Muscle of back (tissue), 13 donors: Measurements from ENCODE around the gene ARHGEF9. TPM values are rescaled to one million over a fixed set of nuclear protein-coding genes. Genes with fewer than 3 reads are reported as not detected.
"Not testable (repeated sequence)": the region's sequence is repeated elsewhere in the genome, so short reads cannot be mapped to it uniquely, and the experiment has no call there.

Experiments used
- DNase-seq, 3 donors: peaks; one replicate each; pipeline versions ENCODE4 v3.0.0 to v3.0.0-alpha.2; 2013
- long read RNA-seq, 9 donors: transcript quantifications; one replicate each; lab custom pipeline, GENCODE V29; 2026
- polyA plus RNA-seq, 10 donors: library from polyadenylated mRNA; unstranded; fragments of 120-200 nt; gene quantifications; one replicate each; pipeline ENCODE4 v1.2.1, GENCODE V29; 2013; ENCODE audit not compliant: insufficient read length in 10 of 10

The ARHGEF9 gene
- 10 to 100 TPM; 20.2 to 27.5 (median 24.1) TPM for polyA plus RNA-seq
- long read RNA-seq, donor 1, full-length matches to known transcripts: 5 of 5 reads
- long read RNA-seq, donor 1, partial matches to known transcripts: 0 of 5 reads
- long read RNA-seq, donor 1, other reads (novel, unspliced or antisense): 0 of 5 reads
- long read RNA-seq, donor 2, partial matches to known transcripts: 0 of 3 reads
- long read RNA-seq, donor 2, other reads (novel, unspliced or antisense): 0 of 3 reads
- long read RNA-seq, donor 3: 0 reads
- long read RNA-seq, donor 4, partial matches to known transcripts: 0 of 1 reads
- long read RNA-seq, donor 4, other reads (novel, unspliced or antisense): 0 of 1 reads
- long read RNA-seq, donor 5, partial matches to known transcripts: 0 of 2 reads
- long read RNA-seq, donor 5, other reads (novel, unspliced or antisense): 0 of 2 reads
- long read RNA-seq, donor 6, partial matches to known transcripts: 0 of 2 reads
- long read RNA-seq, donor 6, other reads (novel, unspliced or antisense): 0 of 2 reads
- long read RNA-seq, donor 7, full-length matches to known transcripts: 1 of 18 reads
- long read RNA-seq, donor 7, partial matches to known transcripts: 17 of 18 reads
- long read RNA-seq, donor 7, other reads (novel, unspliced or antisense): 0 of 18 reads
- long read RNA-seq, donor 8: 0 reads
- long read RNA-seq, donor 9: 0 reads

- peak; percentile 27 to 85 (median 55) for DNase-seq
Measured at GRCh38 chrX:63784902-63785707, at the start of gene ARHGEF9. TSS of gene ARHGEF9 (minus strand) at chrX:63785214. CDS start at chrX:63785145, 69 bp downstream.

GRCh38 chrX:63825446-63825845 is 40.4 kb upstream of the ARHGEF9 start:
- not testable (repeated sequence) for DNase-seq

- no peak for DNase-seq
Measured at GRCh38 chrX:63818156-63818555, 33.1 kb upstream of the ARHGEF9 start.

- DNase-seq: no peak
Measured at GRCh38 chrX:63817696-63818095, 32.7 kb upstream of the ARHGEF9 start.

GRCh38 chrX:63812823-63813222 is 27.8 kb upstream of the ARHGEF9 start:
- no peak for DNase-seq

- no peak for DNase-seq
Measured at GRCh38 chrX:63810746-63811145, 25.7 kb upstream of the ARHGEF9 start.

- DNase-seq: peak in 1 of 3 donors; percentile 10
Measured at GRCh38 chrX:63809173-63809572, 24.2 kb upstream of the ARHGEF9 start.

- DNase-seq: not testable (repeated sequence)
Measured at GRCh38 chrX:63795406-63795805, 10.4 kb upstream of the ARHGEF9 start.

- no peak for DNase-seq
Measured at GRCh38 chrX:63785708-63786040, 660 bp upstream of the ARHGEF9 start.

- peak in 1 of 3 donors; percentile 3 for DNase-seq
Measured at GRCh38 chrX:63784346-63784901, 590 bp downstream of the ARHGEF9 start.

- no peak for DNase-seq
Measured at GRCh38 chrX:63782515-63782914, 2.5 kb downstream of the ARHGEF9 start.

GRCh38 chrX:63768760-63769159 is 16.3 kb downstream of the ARHGEF9 start:
- DNase-seq: no peak

- DNase-seq: no peak
Measured at GRCh38 chrX:63765712-63766111, 19.3 kb downstream of the ARHGEF9 start.

GRCh38 chrX:63764946-63765345 is 20.1 kb downstream of the ARHGEF9 start:
- DNase-seq: no peak

GRCh38 chrX:63761639-63762038 is 23.4 kb downstream of the ARHGEF9 start:
- no peak for DNase-seq

- DNase-seq: no peak
Measured at GRCh38 chrX:63758011-63758410, 27.0 kb downstream of the ARHGEF9 start.

GRCh38 chrX:63755892-63756291 is 29.1 kb downstream of the ARHGEF9 start:
- DNase-seq: no peak

GRCh38 chrX:63754860-63755579 is 30.0 kb downstream of the ARHGEF9 start:
- DNase-seq: peak; percentile 92 to 96 (median 92)

- peak; percentile 16 to 67 (median 22) for DNase-seq
Measured at GRCh38 chrX:63754136-63754859, 30.7 kb downstream of the ARHGEF9 start.

GRCh38 chrX:63751481-63751880 is 33.5 kb downstream of the ARHGEF9 start:
- no peak for DNase-seq

- peak in 1 of 3 donors; percentile 24 for DNase-seq
Measured at GRCh38 chrX:63750811-63751210, 34.2 kb downstream of the ARHGEF9 start.
